HCT116 (cell line): ENCODE results near the gene C4BPA. TPM values are rescaled to one million over a fixed set of nuclear protein-coding genes. Genes with fewer than 3 reads are reported as not detected.

Experiments
- ATAC-seq: fragments of 200-7000 bp; cut with Tn5 transposase; 2 replicates; pipeline ENCODE4 v1.9.1; 2020; ENCODE audit warnings: mild to moderate bottlenecking, moderate library complexity
- BruUV-seq: library from RNA; stranded (reverse); fragments of 400-500 nt; replicated peaks from 2 replicates; lab custom pipeline; 2021; lab: Mats Ljungman, UMichigan
- CTCF ChIA-PET: fragments of 300-600 bp; sonication (Branson Sonifier 250); formaldehyde crosslinking; loops from one replicate; lab custom pipeline; 2021; ENCODE audit warnings: antibody characterized with exemption; lab: Charles Lee
- POLR2A ChIA-PET: fragments of 300-600, 350-600 bp; sonication (Branson Sonifier 250); formaldehyde crosslinking; loops from one replicate; lab custom pipeline; 2021; ENCODE audit warnings: antibody characterized with exemption; lab: Charles Lee
- RAD21 ChIA-PET, 2 experiments: fragments of 300-600 bp; sonication (Branson Sonifier 250); formaldehyde crosslinking; loops; one replicate each; lab custom pipeline; 2023; ENCODE audit warnings: low total read pairs in 2 of 2; ENCODE audit not compliant: uncharacterized antibody in 2 of 2, unreplicated experiment in 2 of 2, low non-redundant PET in 1 of 2; lab: Charles Lee
- DNase-seq: peaks from one replicate; pipeline ENCODE4 v3.0.0-alpha.2; 2010; ENCODE audit warnings: low read depth, low spot score
- H2AFZ ChIP-seq: fragments of 200-600 bp; shearing (Covaris generic), sonication (generic); 2 replicates; pipeline ENCODE4 v1.6.1; 2017; ENCODE audit warnings: low read depth, mixed run types, mixed read lengths, antibody characterized with exemption, low read length; ENCODE audit not compliant: poor library complexity, severe bottlenecking
- H3K27ac ChIP-seq: 2 replicates; pipeline ENCODE4 v1.5.1; 2012; ENCODE audit warnings: low read depth, low read length
- H3K27me3 ChIP-seq: fragments of 200-600 bp; sonication (generic); 2 replicates; pipeline ENCODE4 v1.6.1; 2016; ENCODE audit warnings: mixed run types, low read length, mixed read lengths; ENCODE audit not compliant: insufficient read depth
- H3K36me3 ChIP-seq, 2 experiments: fragments of 200-500 bp in 1 of 2; fragments of 200-600 bp in 1 of 2; sonication (Bioruptor generic) in 1 of 2; sonication (generic) in 1 of 2; 2 replicates each; pipeline versions ENCODE4 v1.5.1 to v1.6.1; 2014 to 2016; ENCODE audit warnings: low read length in 2 of 2, inconsistent platforms in 1 of 2, mixed read lengths in 1 of 2, mixed run types in 1 of 2; ENCODE audit not compliant: insufficient read depth in 2 of 2, control insufficient read depth in 1 of 2
- H3K4me1 ChIP-seq, 2 experiments: fragments of 200-600 bp in 1 of 2; sonication (generic) in 1 of 2; 2 replicates each; pipeline versions ENCODE4 v1.5.1 to v1.6.1; 2012 to 2017; ENCODE audit warnings: low read length in 2 of 2, inconsistent platforms in 1 of 2, mild to moderate bottlenecking in 1 of 2, mixed read lengths in 1 of 2, mixed run types in 1 of 2, moderate library complexity in 1 of 2; ENCODE audit not compliant: insufficient read depth in 2 of 2, control insufficient read depth in 1 of 2
- H3K4me2 ChIP-seq: fragments of 200-600 bp; sonication (generic); 2 replicates; pipeline ENCODE4 v1.6.1; 2017; ENCODE audit warnings: mixed run types, low read length, mixed read lengths
- H3K4me3 ChIP-seq, 2 experiments: fragments of 200-600 bp in 1 of 2; sonication (generic) in 1 of 2; replicated peaks in 1 of 2; 2 replicates each; pipeline ENCODE4 v1.5.1; 2011 to 2016; ENCODE audit warnings: low read length in 2 of 2, control low read depth in 1 of 2, low read depth in 1 of 2, mild to moderate bottlenecking in 1 of 2, mixed read lengths in 1 of 2, mixed run types in 1 of 2
- H3K79me2 ChIP-seq: fragments of 200-600 bp; sonication (generic); 2 replicates; pipeline ENCODE4 v1.6.1; 2017; ENCODE audit warnings: mild to moderate bottlenecking, mixed run types, low read length, moderate library complexity, mixed read lengths; ENCODE audit not compliant: insufficient read depth
- H3K9ac ChIP-seq: fragments of 200-600 bp; sonication (generic); 2 replicates; pipeline ENCODE4 v1.6.1; 2016; ENCODE audit warnings: low read length, mixed read lengths
- H3K9me2 ChIP-seq: fragments of 200-600 bp; sonication (generic), shearing (Covaris generic); 2 replicates; pipeline ENCODE4 v1.6.1; 2017; ENCODE audit warnings: mixed run types, mild to moderate bottlenecking, moderate library complexity; ENCODE audit not compliant: insufficient read depth
- H3K9me3 ChIP-seq, 2 experiments: fragments of 200-500 bp in 1 of 2; fragments of 200-600 bp in 1 of 2; sonication (Bioruptor generic) in 1 of 2; sonication (generic) in 1 of 2; 2 replicates each; pipeline ENCODE4 v1.6.1; 2014 to 2017; ENCODE audit warnings: low read length in 2 of 2, mixed read lengths in 2 of 2, inconsistent platforms in 1 of 2, low read depth in 1 of 2, mild to moderate bottlenecking in 1 of 2, mixed run types in 1 of 2, moderate library complexity in 1 of 2; ENCODE audit not compliant: control insufficient read depth in 1 of 2, insufficient read depth in 1 of 2
- H4K20me1 ChIP-seq: fragments of 200-600 bp; sonication (generic), shearing (Covaris generic); 2 replicates; pipeline ENCODE4 v1.6.1; 2017; ENCODE audit warnings: mixed run types, mild to moderate bottlenecking, moderate library complexity; ENCODE audit not compliant: insufficient read depth
- ATF3 ChIP-seq: IDR thresholded peaks from 2 replicates; pipeline ENCODE4 v1.6.1; 2012
- ELF1 ChIP-seq: IDR thresholded peaks from 2 replicates; pipeline ENCODE4 v1.6.1; 2012; ENCODE audit warnings: low read depth, borderline replicate concordance
- EZH2 ChIP-seq: fragments of 200-600 bp; sonication (generic); IDR thresholded peaks from 2 replicates; pipeline ENCODE4 v1.6.1; 2017; ENCODE audit warnings: antibody characterized with exemption, mixed run types
- EZH2phosphoT487 ChIP-seq: fragments of 200-600 bp; IDR thresholded peaks from 2 replicates; pipeline ENCODE4 v1.6.1; 2018; ENCODE audit warnings: antibody characterized with exemption, borderline replicate concordance
- FOSL1 ChIP-seq: IDR thresholded peaks from 2 replicates; pipeline ENCODE4 v1.6.1; 2012; ENCODE audit warnings: low read depth
- JUND ChIP-seq: IDR thresholded peaks from 2 replicates; pipeline ENCODE4 v1.6.1; 2012
- POLR2A ChIP-seq: IDR thresholded peaks from 2 replicates; pipeline ENCODE4 v1.7.0; 2011; ENCODE audit warnings: borderline replicate concordance; ENCODE audit not compliant: insufficient read depth, insufficient read length; ENCODE audit errors: extremely low read depth
- RAD21 ChIP-seq: IDR thresholded peaks from 2 replicates; pipeline ENCODE4 v1.6.1; 2012; ENCODE audit warnings: low read depth, mild to moderate bottlenecking
- SIN3A ChIP-seq: IDR thresholded peaks from 2 replicates; pipeline ENCODE4 v1.6.1; 2012; ENCODE audit warnings: low read depth
- TCF7L2 ChIP-seq: IDR thresholded peaks from 2 replicates; pipeline ENCODE4 v1.7.0; 2011; ENCODE audit warnings: borderline replicate concordance, inconsistent platforms; ENCODE audit not compliant: insufficient read depth, insufficient read length; ENCODE audit errors: extremely low read depth
- YY1 ChIP-seq: IDR thresholded peaks from 2 replicates; pipeline ENCODE4 v1.6.1; 2011; ENCODE audit warnings: low read length, low read depth, moderate library complexity, mild to moderate bottlenecking; ENCODE audit not compliant: insufficient replicate concordance; ENCODE audit errors: extremely low read depth
- ZBTB33 ChIP-seq: IDR thresholded peaks from 2 replicates; pipeline ENCODE4 v1.6.1; 2011; ENCODE audit warnings: mild to moderate bottlenecking, low read length, moderate library complexity; ENCODE audit not compliant: insufficient replicate concordance; ENCODE audit errors: extremely low read depth
- ZFX ChIP-seq: fragments of 450-650 bp; IDR thresholded peaks from 2 replicates; pipeline ENCODE4 v1.6.1; 2017
- ZNF274 ChIP-seq: fragments of 200-500 bp; sonication (Bioruptor generic); IDR thresholded peaks from 2 replicates; pipeline ENCODE4 v1.6.1; 2014; ENCODE audit warnings: mild to moderate bottlenecking, low read depth, low read length, inconsistent platforms
- intact Hi-C: fragments of 100-400 bp; cut with micrococcal nuclease; formaldehyde crosslinking; loops from 2 replicates; pipeline ENCODE4 v1.10.0; 2022
- total RNA-seq: library from RNA; stranded (reverse); gene quantifications from one replicate; pipeline ENCODE4 v1.2.1, GENCODE V29; 2021; ENCODE audit not compliant: unreplicated experiment

The C4BPA gene
- total RNA-seq, 1 experiment from 2014 or later, result 0.32 TPM

GRCh38 chr1:207191776-207192175 is 87.7 kb downstream of the C4BPA start:
- Histone ChIP-seq H3K27me3 (no peaks in the 10 kb centered on the region), H3K4me3 (no peak overlapping the region), H3K9me3 (no peaks in the 10 kb centered on the region), H3K9me2 (no peaks in the 10 kb centered on the region), H3K36me3 (no peaks in the 10 kb centered on the region), H3K4me1 (no peaks in the 10 kb centered on the region), H3K79me2 (no peaks in the 10 kb centered on the region), H2AFZ (no peak overlapping the region), H3K9ac (no peak overlapping the region), H4K20me1 (no peaks in the 10 kb centered on the region), H3K27ac (no peak overlapping the region), H3K4me2 (no peak overlapping the region)
- DNase-seq (no peak), ATAC-seq (no peak)
- POLR2A ChIA-PET, result no interaction called here
- intact Hi-C loops, result no loop called here
- RAD21 ChIA-PET, result no interaction called here
- CTCF ChIA-PET, result no interaction called here
- no TSS peak for BruUV-seq
- no peak for TF ChIP-seq ZFX
- no peak for TF ChIP-seq JUND
- TF ChIP-seq ZBTB33, result no peak
- no peak for TF ChIP-seq ATF3
- no peak for TF ChIP-seq ZNF274
- TF ChIP-seq YY1, result no peak
- no peak for TF ChIP-seq TCF7L2
- no peak for TF ChIP-seq RAD21
- no peak for TF ChIP-seq ELF1
- TF ChIP-seq POLR2A, result no peak
- TF ChIP-seq EZH2, result no peak
- TF ChIP-seq FOSL1, result no peak
- TF ChIP-seq SIN3A, result no peak
- no peak for TF ChIP-seq EZH2phosphoT487
